ENCODE data around the gene GRK1.

DNA sequence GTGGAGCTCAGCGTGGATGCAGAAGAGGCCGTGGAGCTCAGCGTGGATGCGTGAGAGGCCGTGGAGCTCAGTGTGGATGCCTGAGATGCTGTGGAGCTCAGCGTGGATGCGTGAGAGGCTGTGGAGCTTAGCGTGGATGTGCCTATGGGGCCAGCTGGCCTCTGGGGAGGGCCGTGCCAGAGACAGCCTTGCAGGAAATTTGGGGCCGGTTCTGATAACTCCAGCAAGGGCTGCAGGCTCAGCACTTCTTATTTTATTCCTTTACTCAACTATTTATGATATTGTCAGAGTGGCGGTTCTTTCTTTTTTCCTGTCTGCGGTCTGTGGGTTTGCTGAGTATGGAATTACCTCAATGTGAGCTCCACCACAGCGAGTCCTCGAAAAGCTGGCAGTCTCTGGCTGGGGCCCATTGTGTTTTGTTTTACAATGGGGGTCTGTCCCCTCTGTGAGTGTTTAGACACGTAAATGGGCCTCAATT, 74.2 kb downstream of the GRK1 start:
- TF ChIP-seq, protein P1, sequence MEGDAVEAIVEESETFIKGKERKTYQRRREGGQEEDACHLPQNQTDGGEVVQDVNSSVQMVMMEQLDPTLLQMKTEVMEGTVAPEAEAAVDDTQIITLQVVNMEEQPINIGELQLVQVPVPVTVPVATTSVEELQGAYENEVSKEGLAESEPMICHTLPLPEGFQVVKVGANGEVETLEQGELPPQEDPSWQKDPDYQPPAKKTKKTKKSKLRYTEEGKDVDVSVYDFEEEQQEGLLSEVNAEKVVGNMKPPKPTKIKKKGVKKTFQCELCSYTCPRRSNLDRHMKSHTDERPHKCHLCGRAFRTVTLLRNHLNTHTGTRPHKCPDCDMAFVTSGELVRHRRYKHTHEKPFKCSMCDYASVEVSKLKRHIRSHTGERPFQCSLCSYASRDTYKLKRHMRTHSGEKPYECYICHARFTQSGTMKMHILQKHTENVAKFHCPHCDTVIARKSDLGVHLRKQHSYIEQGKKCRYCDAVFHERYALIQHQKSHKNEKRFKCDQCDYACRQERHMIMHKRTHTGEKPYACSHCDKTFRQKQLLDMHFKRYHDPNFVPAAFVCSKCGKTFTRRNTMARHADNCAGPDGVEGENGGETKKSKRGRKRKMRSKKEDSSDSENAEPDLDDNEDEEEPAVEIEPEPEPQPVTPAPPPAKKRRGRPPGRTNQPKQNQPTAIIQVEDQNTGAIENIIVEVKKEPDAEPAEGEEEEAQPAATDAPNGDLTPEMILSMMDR (IDR thresholded peaks at IDR 0.05; ENCODE audit: insufficient read depth, low read length, poor library complexity, severe bottlenecking): no peak
- TF ChIP-seq EZH2phosphoT487 (conservative IDR thresholded peaks at IDR 0.05; ENCODE audit: low read length): no peak

All from SU-DHL-6 (cell line).